Measurements from ENCODE around the gene COLEC12.

COLEC12 gene

DNA sequence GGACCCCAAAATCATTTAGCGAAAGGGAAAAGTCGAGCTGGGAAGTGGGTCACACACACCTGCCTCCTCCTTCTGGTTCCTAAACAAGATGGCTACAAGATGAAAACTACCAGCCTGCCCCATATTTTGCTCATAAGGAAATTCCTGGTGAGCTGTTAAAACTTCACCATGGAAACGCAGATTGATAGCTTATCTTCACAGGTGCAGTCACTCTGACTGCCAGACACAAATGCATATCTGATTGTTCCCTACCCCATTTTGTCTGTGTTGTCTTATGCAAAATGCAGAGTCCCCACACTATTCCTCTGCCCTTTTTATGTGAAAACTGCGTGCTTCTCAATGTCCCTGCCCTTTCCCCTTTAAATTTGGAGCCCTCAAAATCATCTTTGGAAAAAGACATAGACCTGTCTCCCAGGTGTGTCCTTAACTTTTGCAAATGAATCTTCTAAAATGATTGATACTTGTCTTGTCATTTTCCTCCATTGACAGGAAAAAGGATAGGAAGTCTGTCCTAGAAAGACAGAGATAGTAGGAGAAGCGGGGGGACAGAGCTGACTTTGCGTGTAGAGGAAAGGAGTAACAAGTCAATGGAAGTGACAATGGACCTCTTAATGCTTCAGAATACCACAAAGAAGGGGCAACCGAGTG, 193.8 kb downstream of the COLEC12 start:
- Histone ChIP-seq H3K4me3 (ENCODE audit: insufficient read depth, low read length, poor library complexity, severe bottlenecking) (no peak overlapping the region), H3F3A (ENCODE audit: insufficient read depth) (no peaks in the 10 kb centered on the region), H3K36me3 (ENCODE audit: low read length) (no peaks in the 10 kb centered on the region), H2AFZ (ENCODE audit: low read depth, low read length, severe bottlenecking) (no peak overlapping the region), H3K27me3 (ENCODE audit: low read length) (no peaks in the 10 kb centered on the region), H3K27ac (ENCODE audit: low read depth, low read length) (no peak overlapping the region), H3K9me3 (ENCODE audit: insufficient read depth, low read length) (no peaks in the 10 kb centered on the region), H3K9me2 (replicated peaks; ENCODE audit: insufficient read depth, low read length) (no peaks in the 10 kb centered on the region), H3K79me2 (ENCODE audit: insufficient read depth, low read length) (no peaks in the 10 kb centered on the region), H3K9ac (ENCODE audit: low read length) (no peak overlapping the region), H4K20me1 (ENCODE audit: low read depth, low read length) (no peaks in the 10 kb centered on the region), H3K4me2 (ENCODE audit: low read depth, low read length, poor library complexity, severe bottlenecking) (no peak overlapping the region)
- TF ChIP-seq EZH2phosphoT487 (conservative IDR thresholded peaks at IDR 0.05; ENCODE audit: low read length): no peak
- TF ChIP-seq, protein P1, sequence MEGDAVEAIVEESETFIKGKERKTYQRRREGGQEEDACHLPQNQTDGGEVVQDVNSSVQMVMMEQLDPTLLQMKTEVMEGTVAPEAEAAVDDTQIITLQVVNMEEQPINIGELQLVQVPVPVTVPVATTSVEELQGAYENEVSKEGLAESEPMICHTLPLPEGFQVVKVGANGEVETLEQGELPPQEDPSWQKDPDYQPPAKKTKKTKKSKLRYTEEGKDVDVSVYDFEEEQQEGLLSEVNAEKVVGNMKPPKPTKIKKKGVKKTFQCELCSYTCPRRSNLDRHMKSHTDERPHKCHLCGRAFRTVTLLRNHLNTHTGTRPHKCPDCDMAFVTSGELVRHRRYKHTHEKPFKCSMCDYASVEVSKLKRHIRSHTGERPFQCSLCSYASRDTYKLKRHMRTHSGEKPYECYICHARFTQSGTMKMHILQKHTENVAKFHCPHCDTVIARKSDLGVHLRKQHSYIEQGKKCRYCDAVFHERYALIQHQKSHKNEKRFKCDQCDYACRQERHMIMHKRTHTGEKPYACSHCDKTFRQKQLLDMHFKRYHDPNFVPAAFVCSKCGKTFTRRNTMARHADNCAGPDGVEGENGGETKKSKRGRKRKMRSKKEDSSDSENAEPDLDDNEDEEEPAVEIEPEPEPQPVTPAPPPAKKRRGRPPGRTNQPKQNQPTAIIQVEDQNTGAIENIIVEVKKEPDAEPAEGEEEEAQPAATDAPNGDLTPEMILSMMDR (IDR thresholded peaks at IDR 0.05; ENCODE audit: insufficient read depth, low read length, poor library complexity, severe bottlenecking): no peak

DNA sequence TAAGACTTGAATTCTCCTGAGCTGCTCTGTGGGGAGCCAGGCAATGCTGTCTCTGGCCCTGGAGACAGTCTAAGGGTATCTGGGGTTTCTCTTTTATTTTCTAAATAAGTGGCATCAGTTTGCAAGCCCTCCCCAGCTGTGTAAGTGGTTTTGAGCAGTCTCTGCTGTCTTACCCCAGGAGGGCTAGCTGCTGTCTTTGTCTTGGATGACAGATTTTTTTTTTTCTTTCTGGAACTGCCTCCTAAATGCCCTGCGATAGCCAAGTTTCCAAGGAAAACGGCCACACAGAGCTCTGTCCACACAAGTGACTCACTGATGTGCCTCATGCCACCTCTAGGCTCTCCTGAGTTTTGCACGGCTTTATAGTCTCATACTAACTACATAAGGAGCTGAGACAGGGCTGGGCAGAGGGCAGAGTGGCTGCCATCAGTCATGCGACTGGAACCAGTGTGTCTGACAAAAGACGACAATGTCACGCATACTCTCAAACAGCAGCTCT, 195.4 kb downstream of the COLEC12 start:
- no peak overlapping the region for H3K27ac ChIP-seq (ENCODE audit: low read depth, low read length)
- no peak overlapping the region for H3K9ac ChIP-seq (ENCODE audit: low read length)
- H3K27me3 ChIP-seq (ENCODE audit: low read length): no peaks in the 10 kb centered on the region
- H3K9me2 ChIP-seq (replicated peaks; ENCODE audit: insufficient read depth, low read length): no peaks in the 10 kb centered on the region
- no peak for TF ChIP-seq EZH2phosphoT487 (conservative IDR thresholded peaks at IDR 0.05; ENCODE audit: low read length)
- TF ChIP-seq, protein P1 (IDR thresholded peaks at IDR 0.05; ENCODE audit: insufficient read depth, low read length, poor library complexity, severe bottlenecking): no peak
- no peak overlapping the region for H3K4me2 ChIP-seq (ENCODE audit: low read depth, low read length, poor library complexity, severe bottlenecking)
- H2AFZ ChIP-seq (ENCODE audit: low read depth, low read length, severe bottlenecking): no peak overlapping the region
- no peaks in the 10 kb centered on the region for H3K9me3 ChIP-seq (ENCODE audit: insufficient read depth, low read length)
- no peaks in the 10 kb centered on the region for H3F3A ChIP-seq (ENCODE audit: insufficient read depth)
- no peaks in the 10 kb centered on the region for H4K20me1 ChIP-seq (ENCODE audit: low read depth, low read length)
- no peaks in the 10 kb centered on the region for H3K36me3 ChIP-seq (ENCODE audit: low read length)
- H3K79me2 ChIP-seq (ENCODE audit: insufficient read depth, low read length): no peaks in the 10 kb centered on the region
- H3K4me3 ChIP-seq (ENCODE audit: insufficient read depth, low read length, poor library complexity, severe bottlenecking): no peak overlapping the region

DNA sequence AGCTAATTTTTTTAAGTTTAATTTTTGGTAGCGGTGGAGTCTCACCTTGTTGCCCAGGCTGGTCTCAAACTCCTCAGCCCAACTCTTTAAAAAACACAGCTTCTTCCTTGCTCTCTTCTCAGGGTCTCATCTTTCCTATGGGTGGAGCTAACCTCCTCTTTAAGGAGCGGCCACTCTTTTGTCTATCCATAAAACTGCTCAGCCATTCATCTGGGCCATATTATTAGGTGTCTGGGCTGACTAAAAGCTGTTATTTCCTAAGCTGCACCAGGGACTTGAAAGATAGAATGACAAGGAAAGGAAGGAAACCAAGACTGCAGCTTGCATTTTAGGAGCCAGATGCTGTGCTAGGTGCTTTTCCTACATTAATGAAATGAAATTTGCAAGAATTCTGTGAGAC, 196.9 kb downstream of the COLEC12 start:
- H3K4me3 ChIP-seq (ENCODE audit: insufficient read depth, low read length, poor library complexity, severe bottlenecking): no peak overlapping the region
- H3K4me2 ChIP-seq (ENCODE audit: low read depth, low read length, poor library complexity, severe bottlenecking): no peak overlapping the region
- H4K20me1 ChIP-seq (ENCODE audit: low read depth, low read length): no peaks in the 10 kb centered on the region
- H2AFZ ChIP-seq (ENCODE audit: low read depth, low read length, severe bottlenecking): no peak overlapping the region
- no peaks in the 10 kb centered on the region for H3K27me3 ChIP-seq (ENCODE audit: low read length)
- H3K27ac ChIP-seq (ENCODE audit: low read depth, low read length): no peak overlapping the region
- H3F3A ChIP-seq (ENCODE audit: insufficient read depth): no peaks in the 10 kb centered on the region
- H3K9me3 ChIP-seq (ENCODE audit: insufficient read depth, low read length): no peaks in the 10 kb centered on the region
- H3K36me3 ChIP-seq (ENCODE audit: low read length): no peaks in the 10 kb centered on the region
- no peaks in the 10 kb centered on the region for H3K79me2 ChIP-seq (ENCODE audit: insufficient read depth, low read length)
- H3K9me2 ChIP-seq (replicated peaks; ENCODE audit: insufficient read depth, low read length): no peaks in the 10 kb centered on the region
- TF ChIP-seq EZH2phosphoT487 (conservative IDR thresholded peaks at IDR 0.05; ENCODE audit: low read length): no peak
- TF ChIP-seq, protein P1 (IDR thresholded peaks at IDR 0.05; ENCODE audit: insufficient read depth, low read length, poor library complexity, severe bottlenecking): no peak
- H3K9ac ChIP-seq (ENCODE audit: low read length): no peak overlapping the region
